Sigmoid colon (tissue), 7 donors: ENCODE data around the gene SLC16A11. TPM values are rescaled to one million over a fixed set of nuclear protein-coding genes. Genes with fewer than 3 reads are reported as not detected.
"Not testable (repeated sequence)": the region's sequence is repeated elsewhere in the genome, so short reads cannot be mapped to it uniquely, and the experiment has no call there.

Experiments
- DNase-seq: peaks from one replicate; pipeline ENCODE4 v3.0.0-alpha.2; 2019
- H3K27ac ChIP-seq, 4 donors: fragments of 200-600 bp; sonication (generic); one replicate each; pipeline ENCODE4 v1.5.1; 2016 to 2019; ENCODE audit warnings: mild to moderate bottlenecking in 1 of 4
- H3K27me3 ChIP-seq, 3 donors: fragments of 200-600 bp; sonication (generic); one replicate each; pipeline ENCODE4 v1.5.1; 2019; ENCODE audit warnings: mild to moderate bottlenecking in 1 of 3
- H3K36me3 ChIP-seq, 4 donors: fragments of 200-600 bp; sonication (generic); one replicate each; pipeline ENCODE4 v1.5.1; 2016 to 2019
- H3K4me1 ChIP-seq, 4 donors: fragments of 200-600 bp; sonication (generic); one replicate each; pipeline ENCODE4 v1.5.1; 2017 to 2019
- H3K4me3 ChIP-seq, 4 donors: fragments of 200-600 bp; sonication (generic); one replicate each; pipeline ENCODE4 v1.5.1; 2017 to 2019; ENCODE audit warnings: mild to moderate bottlenecking in 2 of 4, moderate library complexity in 1 of 4
- H3K9me3 ChIP-seq, 4 donors: fragments of 200-600 bp in 3 of 4; sonication (generic) in 3 of 4; one replicate each; pipeline versions ENCODE4 v1.5.1 to v1.6.1; 2013 to 2019
- EP300 ChIP-seq, 4 donors: sonication (generic); formaldehyde crosslinking; IDR thresholded peaks; one replicate each; pipeline ENCODE4 v1.6.1; 2017; ENCODE audit warnings: antibody characterized with exemption in 4 of 4
- POLR2A ChIP-seq, 2 donors: fragments of 450-650 bp; IDR thresholded peaks; one replicate each; pipeline ENCODE4 v1.6.1; 2016; ENCODE audit warnings: antibody characterized with exemption in 2 of 2, mild to moderate bottlenecking in 2 of 2, moderate library complexity in 2 of 2
- POLR2AphosphoS5 ChIP-seq, 4 donors: sonication (generic); formaldehyde crosslinking; IDR thresholded peaks; one replicate each; pipeline ENCODE4 v1.6.1; 2017; ENCODE audit warnings: antibody characterized with exemption in 4 of 4
- WGBS, 2 donors: extraction: QIAGEN DNeasy Blood & Tissue Kit; methylation state at CpG; one replicate each; pipeline ENCODE4 v1.1.7; 2013; 5-methylcytosine and 5-hydroxymethylcytosine counted together
- intact Hi-C: fragments of 100-400 bp; cut with DNase I; formaldehyde crosslinking; loops from one replicate; pipeline ENCODE4 v1.15.1; 2023
- polyA plus RNA-seq, 3 donors: library from polyadenylated mRNA; stranded (reverse); fragments of 200-250 nt; gene quantifications; one replicate each; pipeline ENCODE4 v1.2.3, GENCODE V29; 2013
- total RNA-seq, 4 donors: library from RNA; depleted of rRNA; stranded (reverse); fragments of >200 nt; gene quantifications; one replicate each; pipeline ENCODE4 v1.1.0, GENCODE V29; 2016
- TF ChIP-seq, protein P1 (sequence below), 4 experiments: fragments of 450-650 bp in 3 of 4; fragments of 200-600 bp in 1 of 4; IDR thresholded peaks; one replicate each; pipeline ENCODE4 v1.5.1; 2016 to 2019; ENCODE audit warnings: antibody characterized with exemption in 4 of 4, mild to moderate bottlenecking in 3 of 4, moderate library complexity in 2 of 4
- donor health status: healthy with polysubstance abuse.
- donor health status: Bipolar disorder and iron deficiency.
- donor health status: healthy.

Gene SLC16A11
- total and polyA plus RNA-seq, 7 donors = 0.33 to 2.4 (median 0.45) TPM; not detected in 3

DNA sequence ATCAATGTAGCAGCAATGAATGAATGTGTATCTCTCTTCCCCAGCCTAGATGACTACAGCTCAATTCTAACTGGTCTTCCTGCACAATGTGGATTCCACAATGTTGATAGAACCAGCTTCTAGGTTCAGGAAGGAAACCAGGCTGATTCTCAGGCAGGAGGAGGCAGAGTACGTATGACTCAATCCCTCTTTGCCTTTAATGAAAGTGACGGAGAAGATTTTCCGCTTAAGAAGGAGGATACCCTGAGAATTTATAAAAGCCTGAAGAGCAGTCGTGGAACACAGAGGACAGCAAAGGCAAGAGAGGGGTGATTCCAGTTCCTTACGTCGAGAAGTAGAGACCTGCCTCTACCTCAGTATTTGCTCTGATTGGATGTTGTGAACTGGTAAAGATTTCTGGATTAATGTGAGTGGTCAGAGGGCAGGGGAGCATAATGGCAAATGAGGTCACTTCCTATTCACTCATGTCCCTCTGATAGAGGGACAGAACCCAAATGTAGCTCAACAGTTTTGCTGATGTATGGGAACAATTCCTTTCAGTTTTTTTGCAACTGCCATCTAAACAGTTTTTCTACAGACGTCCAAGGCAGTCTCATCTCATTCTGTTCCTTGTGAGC lies 15.0 kb upstream of the SLC16A11 start:
- no peaks in the 10 kb centered on the region for H3K4me1 ChIP-seq
- H3K4me3 ChIP-seq = no peak overlapping the region
- peaks cover 0 to 3% (median 0%) of the 10 kb centered on the region in 3 donors for H3K27me3 ChIP-seq
- no peak for DNase-seq
- intact Hi-C loops = no loop called here
- TF ChIP-seq EP300 (IDR thresholded peaks at IDR 0.05) = no peak
- TF ChIP-seq, protein P1, sequence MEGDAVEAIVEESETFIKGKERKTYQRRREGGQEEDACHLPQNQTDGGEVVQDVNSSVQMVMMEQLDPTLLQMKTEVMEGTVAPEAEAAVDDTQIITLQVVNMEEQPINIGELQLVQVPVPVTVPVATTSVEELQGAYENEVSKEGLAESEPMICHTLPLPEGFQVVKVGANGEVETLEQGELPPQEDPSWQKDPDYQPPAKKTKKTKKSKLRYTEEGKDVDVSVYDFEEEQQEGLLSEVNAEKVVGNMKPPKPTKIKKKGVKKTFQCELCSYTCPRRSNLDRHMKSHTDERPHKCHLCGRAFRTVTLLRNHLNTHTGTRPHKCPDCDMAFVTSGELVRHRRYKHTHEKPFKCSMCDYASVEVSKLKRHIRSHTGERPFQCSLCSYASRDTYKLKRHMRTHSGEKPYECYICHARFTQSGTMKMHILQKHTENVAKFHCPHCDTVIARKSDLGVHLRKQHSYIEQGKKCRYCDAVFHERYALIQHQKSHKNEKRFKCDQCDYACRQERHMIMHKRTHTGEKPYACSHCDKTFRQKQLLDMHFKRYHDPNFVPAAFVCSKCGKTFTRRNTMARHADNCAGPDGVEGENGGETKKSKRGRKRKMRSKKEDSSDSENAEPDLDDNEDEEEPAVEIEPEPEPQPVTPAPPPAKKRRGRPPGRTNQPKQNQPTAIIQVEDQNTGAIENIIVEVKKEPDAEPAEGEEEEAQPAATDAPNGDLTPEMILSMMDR (IDR thresholded peaks at IDR 0.05) = no peak
- no peak for TF ChIP-seq POLR2AphosphoS5 (IDR thresholded peaks at IDR 0.05)
- no peak for TF ChIP-seq POLR2A (IDR thresholded peaks at IDR 0.05)
- H3K9me3 ChIP-seq = no peaks in the 10 kb centered on the region
- no peaks in the 10 kb centered on the region for H3K36me3 ChIP-seq
- H3K27ac ChIP-seq = no peak overlapping the region
- 78 to 84% methylated on average over 7 of the region's 7 CpGs for WGBS, 2 donors

DNA sequence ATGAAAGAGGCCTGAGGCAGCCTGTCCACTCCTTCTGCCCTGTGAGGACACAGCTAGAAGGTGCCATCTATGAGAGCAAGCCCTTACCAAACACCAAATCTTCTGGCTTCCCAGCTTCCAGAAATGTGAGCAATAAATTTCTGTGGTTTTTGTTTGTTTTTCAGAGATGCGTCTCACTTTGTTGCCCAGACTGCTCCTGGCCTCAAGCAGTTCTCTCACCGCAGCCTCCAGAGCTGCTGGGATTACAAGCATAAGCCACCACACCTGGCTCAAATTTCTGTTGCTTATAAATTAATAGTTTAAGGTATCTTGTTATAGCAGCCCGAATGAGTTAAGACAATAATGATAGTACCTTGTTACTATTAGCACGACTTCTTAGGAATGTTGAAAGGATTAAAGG lies 12.5 kb upstream of the SLC16A11 start:
- Histone ChIP-seq H3K9me3 (no peaks in the 10 kb centered on the region), H3K4me3 (no peak overlapping the region), H3K27ac (no peak overlapping the region), H3K4me1 (no peaks in the 10 kb centered on the region), H3K27me3 (peaks cover 0 to 3% (median 0%) of the 10 kb centered on the region in 3 donors), H3K36me3 (no peaks in the 10 kb centered on the region)
- 79 to 87% methylated on average over 4 of the region's 4 CpGs for WGBS, 2 donors
- TF ChIP-seq POLR2AphosphoS5 (IDR thresholded peaks at IDR 0.05) = no peak
- DNase-seq = no peak
- intact Hi-C loops = no loop called here

DNA sequence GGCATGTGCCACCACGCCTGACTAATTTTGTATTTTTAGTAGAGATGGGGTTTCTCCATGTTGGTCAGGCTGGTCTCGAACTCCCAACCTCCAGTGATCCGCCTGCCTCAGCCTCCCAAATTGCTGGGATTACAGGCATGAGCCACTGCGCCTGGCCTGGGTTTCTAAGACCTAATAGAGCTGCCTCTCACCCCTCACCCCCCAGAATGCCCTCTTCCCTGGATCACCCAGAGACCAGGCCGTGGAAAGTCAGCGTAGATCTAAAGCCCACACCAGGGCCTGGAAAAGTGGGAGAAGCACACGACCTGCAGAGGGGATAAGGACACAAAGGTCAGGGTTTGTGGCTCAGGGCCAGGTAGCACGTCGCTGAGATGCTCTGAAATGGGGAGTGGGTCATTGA lies 6.7 kb upstream of the SLC16A11 start:
- H3K36me3 ChIP-seq, H3K27me3 ChIP-seq, H3K27ac ChIP-seq, H3K9me3 ChIP-seq, DNase-seq, intact Hi-C loops, H3K4me3 ChIP-seq: not testable (repeated sequence)
- peaks cover 0 to 17% (median 12%) of the 10 kb centered on the region in 4 donors for H3K4me1 ChIP-seq
- WGBS, 2 donors = 82 to 86% methylated on average over 9 of the region's 9 CpGs

DNA sequence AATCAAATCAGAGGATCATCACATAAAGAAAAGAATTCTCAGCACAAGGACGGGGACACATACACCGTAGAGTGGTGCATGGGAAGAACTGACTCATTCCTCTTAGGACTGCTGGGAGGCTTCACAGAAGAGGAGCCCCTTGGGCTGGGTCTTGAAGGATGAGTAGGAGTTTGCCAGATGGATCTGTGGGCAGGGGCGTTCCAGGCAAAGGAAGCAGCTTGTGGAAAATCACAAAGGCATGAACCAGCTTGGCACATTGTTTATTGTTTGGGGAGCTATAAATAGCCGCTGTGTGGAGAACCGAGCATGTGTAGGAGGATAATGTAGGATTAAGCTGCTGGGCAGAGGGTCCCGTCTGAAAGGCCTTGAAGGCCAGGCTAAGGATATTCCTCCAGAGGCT lies 5.1 kb upstream of the SLC16A11 start:
- 80 to 85% methylated on average over 6 of the region's 6 CpGs for WGBS, 2 donors
- TF ChIP-seq EP300 (IDR thresholded peaks at IDR 0.05) (no peak), POLR2AphosphoS5 (IDR thresholded peaks at IDR 0.05) (no peak), POLR2A (IDR thresholded peaks at IDR 0.05) (no peak)
- TF ChIP-seq, protein P1 (IDR thresholded peaks at IDR 0.05) = no peak
- H3K4me3 ChIP-seq = no peak overlapping the region

DNA sequence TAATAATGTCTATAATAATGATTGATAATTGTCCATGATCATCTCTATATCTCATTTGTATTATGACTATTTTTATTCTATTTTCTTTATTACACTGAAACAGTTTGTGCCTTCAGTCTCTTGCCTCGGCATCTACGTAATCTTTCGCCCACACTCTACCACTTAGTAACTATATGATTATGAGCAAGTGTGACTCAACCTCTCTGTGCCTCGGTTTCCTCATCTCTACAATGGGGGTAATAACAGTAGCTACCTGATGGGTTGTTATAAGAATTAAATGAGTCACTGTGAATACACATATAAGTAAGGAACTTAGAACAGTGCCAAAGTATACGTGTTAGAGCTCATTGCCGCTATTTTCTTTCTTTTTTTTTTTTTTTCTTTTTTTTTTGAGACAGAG lies 3.7 kb upstream of the SLC16A11 start:
- H3K9me3 ChIP-seq = no peaks in the 10 kb centered on the region
- H3K4me1 ChIP-seq = peaks cover 0 to 32% (median 29%) of the 10 kb centered on the region in 4 donors
- H3K27me3 ChIP-seq = peaks cover 9 to 25% (median 19%) of the 10 kb centered on the region in 3 donors
- intact Hi-C loops = no loop called here
- peak overlapping the region in 3 of 4 donors; percentile 77 to 82 (median 80) for H3K27ac ChIP-seq
- no peaks in the 10 kb centered on the region for H3K36me3 ChIP-seq
- peak overlapping the region in 3 of 4 donors; percentile 24 to 43 (median 43) for H3K4me3 ChIP-seq
- TF ChIP-seq, protein P1 (IDR thresholded peaks at IDR 0.05) = no peak
- TF ChIP-seq EP300 (IDR thresholded peaks at IDR 0.05) = no peak
- no peak for TF ChIP-seq POLR2A (IDR thresholded peaks at IDR 0.05)
- TF ChIP-seq POLR2AphosphoS5 (IDR thresholded peaks at IDR 0.05) = no peak
- 38 to 73% methylated on average over 6 of the region's 6 CpGs for WGBS, 2 donors
- no peak for DNase-seq

More for the DNA sequence above, 5.1 kb upstream of the SLC16A11 start:
- intact Hi-C loops = no loop called here
- Histone ChIP-seq H3K36me3 (no peaks in the 10 kb centered on the region), H3K27ac (no peak overlapping the region), H3K9me3 (no peaks in the 10 kb centered on the region), H3K27me3 (peaks cover 0 to 11% (median 5%) of the 10 kb centered on the region in 3 donors), H3K4me1 (peaks cover 0 to 18% (median 15%) of the 10 kb centered on the region in 4 donors)
- no peak for DNase-seq
